Smooth muscle cell of the coronary artery (primary cell): ENCODE results near the gene SF3B1. TPM values are rescaled to one million over a fixed set of nuclear protein-coding genes. Genes with fewer than 3 reads are reported as not detected.

ENCODE experiments used
- total RNA-seq: library from RNA; depleted of rRNA; stranded (reverse); fragments of >200 nt; gene quantifications from 2 replicates; pipeline ENCODE4 v1.2.3, GENCODE V29; 2014; ENCODE audit warnings: low replicate concordance

The SF3B1 gene
- 168 and 186 TPM in 2 replicates for total RNA-seq

GRCh38 chr2:197434541-197435513, at the start of gene SF3B1:
Gene SF3B1, minus strand, starts transcription at chr2:197435028. Its CDS starts 29 bp downstream, at chr2:197434999.

GRCh38 chr2:197453123-197453913, 18.5 kb upstream of the SF3B1 start, which contains the start of gene COQ10B:
Gene COQ10B, plus strand, starts transcription at chr2:197453552. Its CDS starts 9 bp downstream, at chr2:197453561.

Other genes with a start within 250 kb of the SF3B1 start
- 9.4 and 19.0 TPM in 2 replicates for gene ANKRD44, start 124.2 kb downstream of the SF3B1 start, total RNA-seq
- gene COQ10B, start 18.5 kb upstream of the SF3B1 start, total RNA-seq: 19.1 and 36.3 TPM in 2 replicates
- 119 and 169 TPM in 2 replicates for gene HSPD1, start 64.8 kb upstream of the SF3B1 start, total RNA-seq
- gene HSPE1, start 65.4 kb upstream of the SF3B1 start, total RNA-seq: 52.5 and 102 TPM in 2 replicates
- gene MOB4, start 81.0 kb upstream of the SF3B1 start, total RNA-seq: 18.3 and 27.8 TPM in 2 replicates
- 5.0 and 9.0 TPM in 2 replicates for gene RFTN2, start 240.6 kb upstream of the SF3B1 start, total RNA-seq